Fibroblast of the aortic adventitia (primary cell): ENCODE results near the gene WIPI1. TPM values are rescaled to one million over a fixed set of nuclear protein-coding genes. Genes with fewer than 3 reads are reported as not detected.

ENCODE experiments used
- DNase-seq: peaks from one replicate; pipeline ENCODE4 v3.0.0-alpha.2; 2010; ENCODE audit warnings: low read depth
- H3K4me3 ChIP-seq: 2 replicates; pipeline ENCODE4 v1.5.1; 2011; ENCODE audit warnings: low read depth, mild to moderate bottlenecking, control low read depth, low read length, moderate library complexity
- total RNA-seq: library from RNA; depleted of rRNA; stranded (reverse); fragments of >200 nt; gene quantifications from 2 replicates; pipeline ENCODE4 v1.2.3, GENCODE V29; 2012; ENCODE audit warnings: low replicate concordance
- TF ChIP-seq, protein P1 (sequence below): IDR thresholded peaks from 2 replicates; pipeline ENCODE4 v1.5.1; 2011; ENCODE audit warnings: mild to moderate bottlenecking, low read length, control low read depth, inconsistent platforms; ENCODE audit not compliant: insufficient read depth

WIPI1 gene
- total RNA-seq, 1 donor: 78.1 TPM

DNA sequence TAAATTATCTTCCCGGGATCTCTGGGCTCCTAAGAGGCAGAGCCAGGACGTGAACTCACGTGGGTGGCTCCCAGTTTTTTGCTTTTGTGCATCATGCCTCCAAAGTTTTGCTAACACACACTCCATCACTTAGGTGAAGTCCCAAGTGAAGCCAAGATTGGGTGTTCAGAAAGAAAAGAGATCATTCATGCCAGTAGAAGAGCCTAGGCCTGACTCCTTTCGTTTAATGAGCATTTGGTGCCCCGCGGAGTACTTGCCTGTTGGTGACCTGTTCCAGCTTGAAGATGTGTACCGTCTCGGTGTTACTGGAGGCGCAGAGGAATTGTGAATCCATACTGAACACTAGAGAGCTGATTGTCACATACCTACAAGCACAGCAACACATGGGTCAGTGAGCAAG is 24.1 kb downstream of the WIPI1 start:
- no peak overlapping the region for H3K4me3 ChIP-seq
- TF ChIP-seq, protein P1, sequence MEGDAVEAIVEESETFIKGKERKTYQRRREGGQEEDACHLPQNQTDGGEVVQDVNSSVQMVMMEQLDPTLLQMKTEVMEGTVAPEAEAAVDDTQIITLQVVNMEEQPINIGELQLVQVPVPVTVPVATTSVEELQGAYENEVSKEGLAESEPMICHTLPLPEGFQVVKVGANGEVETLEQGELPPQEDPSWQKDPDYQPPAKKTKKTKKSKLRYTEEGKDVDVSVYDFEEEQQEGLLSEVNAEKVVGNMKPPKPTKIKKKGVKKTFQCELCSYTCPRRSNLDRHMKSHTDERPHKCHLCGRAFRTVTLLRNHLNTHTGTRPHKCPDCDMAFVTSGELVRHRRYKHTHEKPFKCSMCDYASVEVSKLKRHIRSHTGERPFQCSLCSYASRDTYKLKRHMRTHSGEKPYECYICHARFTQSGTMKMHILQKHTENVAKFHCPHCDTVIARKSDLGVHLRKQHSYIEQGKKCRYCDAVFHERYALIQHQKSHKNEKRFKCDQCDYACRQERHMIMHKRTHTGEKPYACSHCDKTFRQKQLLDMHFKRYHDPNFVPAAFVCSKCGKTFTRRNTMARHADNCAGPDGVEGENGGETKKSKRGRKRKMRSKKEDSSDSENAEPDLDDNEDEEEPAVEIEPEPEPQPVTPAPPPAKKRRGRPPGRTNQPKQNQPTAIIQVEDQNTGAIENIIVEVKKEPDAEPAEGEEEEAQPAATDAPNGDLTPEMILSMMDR: no peak
- no peak for DNase-seq

DNA sequence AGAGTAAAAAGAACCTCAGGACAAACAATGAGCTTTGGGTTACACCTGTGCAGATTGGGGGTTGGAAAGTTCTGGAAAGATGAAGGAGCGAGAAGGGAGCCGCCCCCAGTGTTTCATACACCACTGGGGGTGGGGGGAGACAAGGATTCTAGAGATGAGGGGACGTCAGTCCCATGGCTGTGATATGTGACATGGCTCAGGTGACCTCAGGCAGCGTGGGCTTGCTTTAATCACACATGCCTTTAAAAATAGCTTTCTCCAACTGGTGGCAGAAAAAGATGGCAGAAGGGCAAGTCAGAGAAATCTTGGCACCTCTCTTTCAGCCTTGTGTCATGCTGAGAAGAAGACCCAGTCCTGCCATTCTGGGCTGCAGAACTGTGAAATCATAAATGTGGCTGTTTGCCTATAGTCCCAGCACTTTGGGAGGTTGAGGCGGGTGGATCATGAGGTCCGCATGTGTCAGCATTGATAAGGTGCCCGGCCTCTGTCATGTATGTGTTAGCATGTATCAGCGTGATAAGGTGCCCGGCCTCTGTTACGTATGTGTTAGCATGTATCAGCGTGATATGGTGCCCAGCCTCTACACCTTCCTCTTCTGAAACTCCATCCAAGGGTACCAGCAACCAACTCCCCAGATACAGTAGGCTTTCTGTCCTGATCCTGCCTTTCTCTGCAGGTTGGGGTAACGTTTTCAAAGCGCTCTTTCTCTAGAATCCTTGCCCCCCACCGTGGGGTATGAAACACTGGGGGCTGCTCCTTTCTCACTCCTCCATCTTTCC is 25.0 kb downstream of the WIPI1 start:
- DNase-seq: no peak
- TF ChIP-seq, protein P1: no peak
- H3K4me3 ChIP-seq: no peak overlapping the region

DNA sequence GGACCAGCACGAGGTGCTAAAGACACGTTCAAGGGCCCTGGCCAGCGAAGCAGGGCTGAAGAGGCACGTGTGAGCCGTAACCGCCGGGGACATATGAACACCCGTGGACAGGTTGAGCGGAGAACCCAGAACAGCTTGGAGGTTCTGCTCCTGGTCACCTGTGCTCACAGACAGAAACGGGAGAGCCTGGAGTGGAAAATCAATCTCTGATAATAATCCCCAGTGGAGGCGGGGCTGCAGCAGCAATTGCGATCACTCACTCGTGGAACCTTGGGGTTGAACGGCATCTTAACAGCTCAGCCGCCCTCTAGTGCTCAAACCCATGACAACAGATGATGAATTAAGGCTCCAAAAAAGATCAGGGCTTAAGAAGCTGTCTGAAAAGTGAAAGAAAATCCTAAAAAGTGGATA is 25.6 kb downstream of the WIPI1 start:
- TF ChIP-seq, protein P1: peak; percentile 7
- no peak for DNase-seq
- H3K4me3 ChIP-seq: no peak overlapping the region

DNA sequence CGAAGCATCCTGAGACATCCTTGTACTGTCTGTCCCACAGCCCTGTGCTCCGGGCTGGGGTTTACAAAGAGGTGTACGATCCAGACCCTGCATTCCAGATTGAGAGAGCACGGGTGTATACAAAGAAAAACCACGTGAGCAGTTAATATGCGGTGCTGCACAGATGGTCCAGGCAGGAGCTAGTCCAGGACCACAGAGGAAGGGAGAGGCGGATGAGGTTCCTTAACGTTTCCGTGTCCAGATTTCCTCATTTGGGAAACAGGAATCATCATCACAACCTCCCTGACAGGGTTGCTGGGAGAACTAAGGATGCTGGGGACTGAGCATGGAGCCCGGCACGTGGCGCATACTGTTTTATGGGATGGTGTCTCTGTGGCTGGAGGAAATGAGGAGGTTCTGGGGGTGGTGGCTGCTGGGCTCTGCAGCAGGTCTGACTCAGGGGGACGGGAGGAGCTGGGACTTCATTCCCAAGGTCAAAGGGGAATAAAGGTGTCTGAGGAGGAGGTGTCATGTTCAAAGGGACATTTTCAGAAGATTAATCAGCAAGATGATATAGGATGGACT is 26.2 kb downstream of the WIPI1 start:
- TF ChIP-seq, protein P1: no peak
- H3K4me3 ChIP-seq: no peak overlapping the region
- DNase-seq: no peak

DNA sequence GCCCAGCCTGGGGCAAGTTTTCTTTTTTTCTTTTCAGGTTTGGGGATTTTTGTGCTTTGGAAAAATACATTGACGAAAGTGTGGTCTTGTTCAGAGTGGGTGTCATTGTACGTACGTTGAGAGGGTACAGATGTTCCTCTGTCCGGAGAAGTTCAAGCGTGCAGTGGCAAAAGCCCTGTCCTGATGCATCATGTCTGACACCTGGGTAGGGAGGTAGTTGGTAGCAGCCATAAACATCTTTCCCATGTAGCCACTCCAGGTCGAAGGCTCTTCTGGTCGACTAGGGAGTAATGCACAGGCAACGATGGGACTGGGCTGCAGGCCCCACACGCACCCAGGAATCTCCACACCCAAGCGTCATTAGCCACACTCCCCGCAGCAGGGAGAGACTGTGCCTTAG is 27.4 kb downstream of the WIPI1 start:
- TF ChIP-seq, protein P1: no peak
- no peak for DNase-seq
- H3K4me3 ChIP-seq: no peak overlapping the region

DNA sequence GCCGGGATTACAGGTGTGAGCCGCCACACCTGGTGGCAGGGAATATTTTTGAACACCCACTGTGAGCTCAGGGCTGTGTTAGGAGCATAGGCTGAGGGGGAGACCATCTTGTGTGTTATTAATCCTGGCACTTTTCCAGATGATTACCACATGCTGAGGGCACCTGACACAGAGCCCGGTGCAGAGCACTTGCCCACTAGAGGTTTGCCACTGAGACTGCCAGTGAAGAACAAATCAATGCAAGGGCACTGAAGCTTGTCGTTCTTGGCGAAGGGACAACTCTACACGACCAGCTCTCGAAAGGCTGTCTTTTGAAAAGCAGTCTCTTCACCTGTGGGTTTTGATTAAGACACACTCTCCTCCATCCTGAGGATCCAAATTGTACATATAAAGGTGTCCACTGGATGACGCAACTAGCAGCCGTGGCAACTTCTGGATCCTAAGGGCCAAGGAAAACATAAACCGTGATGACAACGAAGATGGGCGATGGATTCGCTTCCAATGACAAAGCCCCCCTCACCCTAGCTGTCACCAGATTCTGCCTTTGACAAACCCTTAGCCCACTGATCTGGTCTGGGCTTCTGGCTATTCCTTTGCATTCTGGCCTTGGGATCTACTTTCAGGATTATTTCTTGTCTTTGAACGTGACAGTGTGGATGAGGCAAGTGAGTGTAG is 28.7 kb downstream of the WIPI1 start:
- H3K4me3 ChIP-seq: no peak overlapping the region
- no peak for DNase-seq
- TF ChIP-seq, protein P1: no peak
